H9 (cell line): Measurements from ENCODE around the gene MCRIP2. TPM values are rescaled to one million over a fixed set of nuclear protein-coding genes. Genes with fewer than 3 reads are reported as not detected.

Experiments
- DNase-seq: peaks from one replicate; pipeline ENCODE4 v3.0.0-alpha.2; 2017
- H2AFZ ChIP-seq: one replicate; pipeline ENCODE4 v1.6.1; 2013; ENCODE audit warnings: mild to moderate bottlenecking, low read length, control low read depth, moderate library complexity
- H2AK5ac ChIP-seq: 2 replicates; pipeline ENCODE4 v1.6.1; 2013; ENCODE audit warnings: low read length, control low read depth, mixed read lengths; ENCODE audit not compliant: insufficient read length
- H2BK120ac ChIP-seq: one replicate; pipeline ENCODE4 v1.6.1; 2013; ENCODE audit warnings: low read depth, mild to moderate bottlenecking, low read length, control low read depth, inconsistent platforms; ENCODE audit not compliant: poor library complexity, severe bottlenecking
- H2BK12ac ChIP-seq: 2 replicates; pipeline ENCODE4 v1.6.1; 2013; ENCODE audit warnings: low read length, control low read depth, mixed read lengths, low read depth; ENCODE audit not compliant: insufficient read length
- H2BK15ac ChIP-seq: 2 replicates; pipeline ENCODE4 v1.6.1; 2013; ENCODE audit warnings: low read depth, low read length, control low read depth
- H2BK20ac ChIP-seq: one replicate; pipeline ENCODE4 v1.6.1; 2013; ENCODE audit warnings: low read depth, mild to moderate bottlenecking, low read length, control low read depth, inconsistent platforms; ENCODE audit not compliant: poor library complexity, severe bottlenecking
- H2BK5ac ChIP-seq: 2 replicates; pipeline ENCODE4 v1.6.1; 2013; ENCODE audit warnings: low read length, control low read depth, mixed read lengths; ENCODE audit not compliant: insufficient read length
- H3K14ac ChIP-seq: 2 replicates; pipeline ENCODE4 v1.6.1; 2013; ENCODE audit warnings: low read length, control low read depth; ENCODE audit not compliant: insufficient read depth
- H3K18ac ChIP-seq: 2 replicates; pipeline ENCODE4 v1.6.1; 2013; ENCODE audit warnings: low read depth, mild to moderate bottlenecking, mixed read lengths, low read length, control low read depth; ENCODE audit not compliant: insufficient read length
- H3K23ac ChIP-seq: 2 replicates; pipeline ENCODE4 v1.6.1; 2013; ENCODE audit warnings: low read length, control low read depth, mixed read lengths, low read depth; ENCODE audit not compliant: insufficient read length
- H3K23me2 ChIP-seq: 2 replicates; pipeline ENCODE4 v1.6.1; 2013; ENCODE audit warnings: low read depth, mild to moderate bottlenecking, mixed read lengths, low read length, control low read depth; ENCODE audit not compliant: insufficient read length, poor library complexity, severe bottlenecking
- H3K27ac ChIP-seq: 2 replicates; pipeline ENCODE4 v1.5.1; 2013; ENCODE audit warnings: low read length, control low read depth, mixed read lengths, low read depth; ENCODE audit not compliant: insufficient read length
- H3K27me3 ChIP-seq: 2 replicates; pipeline ENCODE4 v1.6.1; 2013; ENCODE audit warnings: low read length, control low read depth, inconsistent platforms; ENCODE audit not compliant: insufficient read depth
- H3K4ac ChIP-seq: 2 replicates; pipeline ENCODE4 v1.6.1; 2013; ENCODE audit warnings: low read depth, mild to moderate bottlenecking, control low read depth, inconsistent platforms, low read length, moderate library complexity
- H3K4me1 ChIP-seq: 2 replicates; pipeline ENCODE4 v1.6.1; 2013; ENCODE audit warnings: low read length, control low read depth, inconsistent platforms; ENCODE audit not compliant: insufficient read depth
- H3K4me2 ChIP-seq: 2 replicates; pipeline ENCODE4 v1.6.1; 2013; ENCODE audit warnings: low read length, control low read depth, mixed read lengths; ENCODE audit not compliant: insufficient read length, insufficient read depth
- H3K56ac ChIP-seq: 2 replicates; pipeline ENCODE4 v1.6.1; 2013; ENCODE audit warnings: low read depth, mild to moderate bottlenecking, mixed read lengths, low read length, control low read depth; ENCODE audit not compliant: insufficient read length
- H3K79me1 ChIP-seq: 2 replicates; pipeline ENCODE4 v1.6.1; 2013; ENCODE audit warnings: low read depth, mild to moderate bottlenecking, moderate library complexity, low read length, control low read depth, inconsistent platforms; ENCODE audit not compliant: insufficient read depth, poor library complexity, severe bottlenecking
- H3K79me2 ChIP-seq: 2 replicates; pipeline ENCODE4 v1.6.1; 2013; ENCODE audit warnings: low read length, control low read depth, inconsistent platforms; ENCODE audit not compliant: insufficient read depth
- H3K9ac ChIP-seq: 2 replicates; pipeline ENCODE4 v1.6.1; 2013; ENCODE audit warnings: low read length, control low read depth, mixed read lengths; ENCODE audit not compliant: insufficient read length; ENCODE audit errors: extremely low read depth
- H3K9me3 ChIP-seq: one replicate; pipeline ENCODE4 v1.6.1; 2013; ENCODE audit warnings: low read depth, low read length, inconsistent platforms; ENCODE audit not compliant: control insufficient read depth
- H3T11ph ChIP-seq: one replicate; pipeline ENCODE4 v1.6.1; 2013; ENCODE audit warnings: mild to moderate bottlenecking, low read length, control low read depth, inconsistent platforms
- H4K20me1 ChIP-seq: one replicate; pipeline ENCODE4 v1.6.1; 2013; ENCODE audit not compliant: control insufficient read depth, insufficient read length, insufficient read depth
- H4K5ac ChIP-seq: 2 replicates; pipeline ENCODE4 v1.6.1; 2013; ENCODE audit warnings: low read depth, mild to moderate bottlenecking, mixed read lengths, low read length, control low read depth; ENCODE audit not compliant: insufficient read length
- H4K8ac ChIP-seq: replicated peaks from 2 replicates; pipeline ENCODE4 v1.6.1; 2013; ENCODE audit warnings: low read length, control low read depth, mixed read lengths, low read depth; ENCODE audit not compliant: insufficient read length
- H4K91ac ChIP-seq: 2 replicates; pipeline ENCODE4 v1.6.1; 2013; ENCODE audit warnings: low read depth, mild to moderate bottlenecking, moderate library complexity, mixed read lengths, low read length, control low read depth; ENCODE audit not compliant: insufficient read length
- H3K27ac Mint-ChIP-seq, 3 experiments: 2 replicates in 2 of 3; 3 replicates in 1 of 3; pipeline ENCODE4 v1.8.0; 2020 to 2021; ENCODE audit warnings: mixed read lengths in 3 of 3, mild to moderate bottlenecking in 1 of 3, moderate library complexity in 1 of 3
- H3K27me3 Mint-ChIP-seq: 2 replicates; pipeline ENCODE4 v1.8.0; 2021; ENCODE audit warnings: low read depth, mild to moderate bottlenecking, moderate library complexity, mixed read lengths
- H3K36me3 Mint-ChIP-seq, 3 experiments: 2 replicates in 2 of 3; 3 replicates in 1 of 3; pipeline ENCODE4 v1.8.0; 2020 to 2021; ENCODE audit warnings: low read depth in 3 of 3, mixed read lengths in 3 of 3; ENCODE audit not compliant: insufficient read depth in 1 of 3
- H3K4me1 Mint-ChIP-seq, 2 experiments: 2 replicates each; pipeline ENCODE4 v1.8.0; 2020; ENCODE audit warnings: mixed read lengths in 2 of 2
- H3K4me3 Mint-ChIP-seq, 2 experiments: 2 replicates in 1 of 2; 3 replicates in 1 of 2; pipeline ENCODE4 v1.8.0; 2020 to 2021; ENCODE audit warnings: mild to moderate bottlenecking in 2 of 2, mixed read lengths in 2 of 2, moderate library complexity in 1 of 2
- H3K9me3 Mint-ChIP-seq, 2 experiments: 2 replicates in 1 of 2; 3 replicates in 1 of 2; pipeline ENCODE4 v1.8.0; 2020; ENCODE audit warnings: mild to moderate bottlenecking in 2 of 2, mixed read lengths in 2 of 2, moderate library complexity in 1 of 2
- CTCF ChIP-seq: fragments of 200-600 bp; sonication (generic); conservative IDR thresholded peaks from 3 replicates; pipeline ENCODE4 v1.8.0; 2021; ENCODE audit warnings: antibody characterized with exemption, mild to moderate bottlenecking
- WGBS: extraction: QIAGEN DNeasy Blood & Tissue Kit; methylation state at CpG from one replicate; pipeline ENCODE4 v1.1.7; 2013; ENCODE audit warnings: missing lambda C conversion rate, low lambda C conversion rate, mixed read lengths; ENCODE audit not compliant: insufficient read length; ENCODE audit errors: extremely low coverage; 5-methylcytosine and 5-hydroxymethylcytosine counted together
- total RNA-seq: library from RNA; stranded (reverse); gene quantifications from 2 replicates; pipeline ENCODE4 v1.2.1, GENCODE V29; 2021

MCRIP2 gene
- total RNA-seq, 1 experiment from 2014 or later: 52.5 TPM

- peak overlapping the region in 2 of 3 experiments; percentile 57 to 85; a peak in 3 of 7 replicates for H3K27ac Mint-ChIP-seq
Measured at GRCh38 chr16:678858-679813, 37.5 kb downstream of the MCRIP2 start.

More at GRCh38 chr16:678858-679813, 37.5 kb downstream of the MCRIP2 start:
- Histone ChIP-seq H3K18ac (peak overlapping the region; percentile 46), H3K4me1 (no peaks in the 10 kb centered on the region), H4K5ac (no peak overlapping the region), H2AFZ (no peak overlapping the region), H3K27ac (no peak overlapping the region), H3K56ac (no peak overlapping the region), H3K23ac (no peak overlapping the region), H4K8ac (no peak overlapping the region), H3K27me3 (no peaks in the 10 kb centered on the region), H3K79me2 (peaks cover 2% of the 10 kb centered on the region; the same call in 1 of the 2 replicates), H2BK20ac (no peak overlapping the region), H3K9ac (no peak overlapping the region), H3K9me3 (no peaks in the 10 kb centered on the region), H2AK5ac (no peak overlapping the region), H3K4me2 (peak overlapping the region; percentile 61), H4K20me1 (no peaks in the 10 kb centered on the region), H3T11ph (no peak overlapping the region), H3K79me1 (no peaks in the 10 kb centered on the region), H3K14ac (no peak overlapping the region; the same call in 1 of the 2 replicates), H3K23me2 (peaks cover 15% of the 10 kb centered on the region), H4K91ac (no peak overlapping the region), H2BK12ac (no peak overlapping the region), H2BK15ac (no peak overlapping the region), H2BK120ac (no peak overlapping the region), H2BK5ac (no peak overlapping the region), H3K4ac (no peak overlapping the region)
- peaks cover 14 to 28% (median 21%) of the 10 kb centered on the region in 3 experiments; a peak in 6 of 7 replicates for H3K36me3 Mint-ChIP-seq
- TF ChIP-seq CTCF: no peak
- DNase-seq: peak; percentile 84
- H3K9me3 Mint-ChIP-seq: no peaks in the 10 kb centered on the region
- H3K4me3 Mint-ChIP-seq: peak overlapping the region; percentile 56 to 79
- no CpG with 5 or more reads among the region's 52 CpGs for WGBS
- H3K27me3 Mint-ChIP-seq: peaks cover 3% of the 10 kb centered on the region; the same call in 1 of the 2 replicates
- peaks cover 24 to 42% of the 10 kb centered on the region in 2 experiments for H3K4me1 Mint-ChIP-seq
